ENCODE measurements around the gene MPV17L2.
A peak's percentile ranks its signal among the peaks of the same experiment; 100 is the strongest.

MPV17L2 gene

GRCh38 chr19:18160971-18161635 lies 31.9 kb upstream of the MPV17L2 start:
- DNase-seq (ENCODE audit: low spot score), result peak; percentile 90

- DNase-seq (ENCODE audit: low spot score), result no peak
These were observed 31.4 kb upstream of the MPV17L2 start for GRCh38 chr19:18161636-18162002.

- no peak for DNase-seq (ENCODE audit: low spot score)
These were observed 28.9 kb upstream of the MPV17L2 start for GRCh38 chr19:18164072-18164471.

GRCh38 chr19:18165794-18166544 lies 27.0 kb upstream of the MPV17L2 start:
- no peak for DNase-seq (ENCODE audit: low spot score)

- DNase-seq (ENCODE audit: low spot score), result no peak
These were observed 26.0 kb upstream of the MPV17L2 start for GRCh38 chr19:18167011-18167410.

- peak; percentile 86 for DNase-seq (ENCODE audit: low spot score)
These were observed 24.9 kb upstream of the MPV17L2 start for GRCh38 chr19:18167975-18168645.

GRCh38 chr19:18168673-18169381 lies 24.2 kb upstream of the MPV17L2 start:
- DNase-seq (ENCODE audit: low spot score), result no peak

- no peak for DNase-seq (ENCODE audit: low spot score)
These were observed 22.2 kb upstream of the MPV17L2 start for GRCh38 chr19:18170714-18171255.

GRCh38 chr19:18171605-18172327 lies 21.3 kb upstream of the MPV17L2 start:
- DNase-seq (ENCODE audit: low spot score), result no peak

GRCh38 chr19:18172331-18173053 lies 20.5 kb upstream of the MPV17L2 start:
- DNase-seq (ENCODE audit: low spot score), result no peak

GRCh38 chr19:18173054-18173571 lies 19.9 kb upstream of the MPV17L2 start:
- peak; percentile 89 for DNase-seq (ENCODE audit: low spot score)

- peak; percentile 84 for DNase-seq (ENCODE audit: low spot score)
These were observed 19.3 kb upstream of the MPV17L2 start, which contains the start of gene IFI30 for GRCh38 chr19:18173572-18174288. Gene IFI30 (plus strand): TSS chr19:18173813. CDS start chr19:18173842, 29 bp downstream.

GRCh38 chr19:18174983-18175382 lies 18.0 kb upstream of the MPV17L2 start:
- DNase-seq (ENCODE audit: low spot score), result no peak

- no peak for DNase-seq (ENCODE audit: low spot score)
These were observed 16.4 kb upstream of the MPV17L2 start for GRCh38 chr19:18176367-18177310.

- DNase-seq (ENCODE audit: low spot score), result no peak
These were observed 13.1 kb upstream of the MPV17L2 start for GRCh38 chr19:18179957-18180356.

- no peak for DNase-seq (ENCODE audit: low spot score)
These were observed 9.5 kb upstream of the MPV17L2 start for GRCh38 chr19:18183529-18183928.

GRCh38 chr19:18185538-18185937 lies 7.5 kb upstream of the MPV17L2 start:
- DNase-seq (ENCODE audit: low spot score), result no peak

- DNase-seq (ENCODE audit: low spot score), result no peak
These were observed 2.7 kb upstream of the MPV17L2 start for GRCh38 chr19:18190278-18190677.

GRCh38 chr19:18191640-18192062 lies 1.4 kb upstream of the MPV17L2 start:
- no peak for DNase-seq (ENCODE audit: low spot score)

Measured in hepatic stellate cell (primary cell).